NCI-H1092 treated with DMSO at 0.1 percent for 48 hours (cell line): Measurements from ENCODE around the gene MAPRE2.

ENCODE experiments used
- DNase-seq: peaks from one replicate; lab custom pipeline; 2025; lab: John Stamatoyannopoulos, UW

The MAPRE2 gene

DNA sequence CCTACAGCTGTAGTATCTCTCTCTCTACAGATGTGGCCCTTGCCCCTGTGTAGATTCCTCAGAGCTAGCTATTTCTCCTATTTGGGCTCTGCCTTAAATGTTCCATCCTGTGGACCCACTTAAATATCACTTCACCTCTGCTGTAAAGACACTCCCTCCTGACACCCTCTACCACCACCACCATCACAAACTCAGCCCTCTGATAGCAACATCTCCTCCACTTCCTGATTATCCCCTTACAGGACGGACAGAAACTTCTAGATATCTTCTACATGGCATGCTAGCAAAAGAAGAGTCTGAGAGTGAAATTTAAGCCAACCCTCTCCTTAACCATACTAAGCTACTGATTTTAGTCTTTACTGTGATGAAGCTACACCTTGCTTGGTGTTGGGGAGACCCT, 3.2 kb upstream of the MAPRE2 start:
- DNase-seq: no peak

DNA sequence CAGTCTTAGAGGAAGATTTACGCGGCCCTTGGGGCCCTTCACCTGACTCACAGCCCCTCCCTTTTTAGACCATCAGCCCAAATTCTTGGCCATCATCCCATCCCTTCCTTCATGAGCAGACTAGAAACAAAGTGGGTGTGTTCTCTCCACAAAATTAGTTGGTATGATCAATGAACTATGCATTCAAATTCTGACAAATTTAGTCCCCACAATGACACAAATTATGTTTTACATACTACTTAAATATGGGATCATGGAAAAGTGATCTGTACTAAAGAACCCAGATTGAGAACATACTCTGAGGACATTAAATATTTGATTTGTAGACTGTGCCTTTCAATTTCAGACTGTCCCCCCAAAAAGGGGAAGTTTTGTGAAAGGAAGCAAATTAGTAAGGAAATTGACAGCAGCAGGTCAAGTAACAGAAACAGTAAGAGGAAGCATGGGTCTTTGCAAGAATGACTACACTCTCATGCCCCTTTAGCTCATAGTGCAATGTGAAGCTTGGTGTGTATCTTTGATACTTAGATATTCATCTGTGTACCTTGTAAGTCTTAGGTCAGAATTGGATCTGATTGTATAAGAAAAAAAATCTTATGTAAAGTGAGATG, 2.2 kb upstream of the MAPRE2 start:
- no peak for DNase-seq

DNA sequence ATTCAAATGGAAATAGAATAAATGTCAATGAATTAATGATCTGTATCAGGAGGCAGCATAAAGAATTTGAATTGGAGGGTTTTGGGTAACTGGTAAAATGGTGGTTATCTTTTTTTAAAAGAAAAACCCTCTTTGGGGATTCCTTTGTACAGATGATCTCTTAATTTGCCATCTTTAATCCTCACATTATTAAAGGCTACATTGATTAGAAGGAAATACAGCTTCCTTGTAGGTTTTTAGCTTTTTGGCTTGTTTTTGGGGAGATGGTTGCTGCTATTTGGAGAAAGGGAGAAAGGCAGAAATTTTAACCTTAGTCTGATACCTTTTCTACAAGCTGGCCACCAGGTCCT, 600 bp upstream of the MAPRE2 start:
- DNase-seq: no peak

DNA sequence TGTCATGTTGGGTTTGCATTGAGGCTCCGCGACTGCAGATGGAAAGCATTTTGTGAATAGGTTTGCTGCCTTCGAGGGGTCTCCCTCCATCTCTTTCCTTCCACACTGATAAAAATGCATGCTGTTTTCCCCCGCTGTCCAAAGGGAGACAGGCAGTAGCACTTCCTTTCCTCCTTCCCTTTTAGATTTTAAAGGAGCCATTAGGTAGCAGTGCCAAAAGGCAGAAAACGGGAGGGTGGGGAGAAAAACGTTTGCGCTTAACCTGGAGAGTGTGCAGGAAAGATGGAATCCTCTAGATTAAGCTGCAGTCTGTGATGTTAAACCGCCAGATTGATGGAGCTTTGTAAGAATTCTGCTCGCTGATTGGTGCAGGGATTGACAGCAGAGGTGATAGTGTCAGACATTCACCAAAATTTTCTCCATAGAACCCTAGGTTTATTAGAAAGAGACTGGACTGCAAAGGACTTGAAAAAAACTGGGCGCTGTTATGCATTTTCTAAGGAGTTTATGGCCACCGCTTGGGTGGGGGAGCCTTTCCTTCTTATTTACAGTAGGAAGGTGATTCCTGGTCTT, 688 bp downstream of the MAPRE2 start:
- peak; percentile 64 for DNase-seq

- DNase-seq: peak; percentile 45
These were observed 1.3 kb downstream of the MAPRE2 start for GRCh38 chr18:35042389-35043071.

DNA sequence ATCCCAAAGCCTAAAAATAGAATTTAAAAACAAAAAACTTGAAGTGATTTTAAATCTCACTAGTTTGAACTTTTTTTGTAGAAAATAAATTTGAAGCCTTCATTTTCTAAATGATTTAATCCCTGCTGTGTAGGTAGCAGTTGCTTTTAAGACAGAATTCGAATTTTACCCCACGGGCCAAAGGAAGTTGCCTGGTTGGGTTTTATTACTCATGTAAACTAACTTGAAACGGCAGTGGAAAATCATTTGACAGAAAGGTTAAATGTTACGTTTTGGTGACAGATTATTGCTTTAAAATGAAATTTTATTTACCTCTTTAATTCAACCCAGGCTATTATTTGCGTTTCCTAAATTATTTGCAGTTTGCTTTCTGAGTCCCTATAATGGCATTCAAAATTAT, 2.0 kb downstream of the MAPRE2 start:
- DNase-seq: no peak

DNA sequence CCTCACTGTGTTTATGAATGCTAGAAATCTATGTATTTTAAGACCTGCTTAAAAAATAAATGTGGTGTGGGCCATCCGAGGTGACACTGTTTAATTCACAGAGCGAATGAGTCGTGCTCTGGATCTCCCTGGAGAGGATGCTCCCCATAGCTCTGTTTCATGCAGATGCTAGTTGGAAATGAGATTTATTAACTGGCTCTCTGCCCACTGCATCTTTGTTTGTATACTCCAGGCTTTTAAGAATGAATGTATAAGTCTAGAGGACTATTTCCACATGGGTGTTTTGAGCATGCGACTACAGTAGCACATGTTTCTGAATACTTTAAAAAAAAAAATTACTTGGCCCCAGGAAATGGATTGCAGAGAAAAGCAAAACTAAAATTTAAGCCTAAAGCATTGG, 3.9 kb downstream of the MAPRE2 start:
- peak; percentile 30 for DNase-seq

DNA sequence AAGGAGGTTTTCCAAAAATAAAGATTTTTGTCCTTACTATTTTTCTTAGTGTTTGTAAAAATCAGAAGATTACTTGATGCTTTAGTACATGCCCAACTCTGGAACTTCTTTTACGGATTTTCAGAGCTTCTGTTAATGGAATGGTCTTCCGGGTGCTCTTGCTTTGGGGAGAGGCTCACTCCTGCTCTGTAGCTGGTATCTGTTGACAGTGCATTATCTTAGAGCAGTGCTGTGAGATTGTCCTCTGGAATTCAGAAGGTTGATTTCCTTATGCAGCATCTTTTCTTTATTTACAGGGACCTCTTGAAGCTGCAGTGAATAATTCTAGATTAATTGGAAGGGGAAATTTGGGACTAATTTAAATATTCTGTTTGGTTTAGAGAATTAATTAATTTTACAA, 4.6 kb downstream of the MAPRE2 start:
- no peak for DNase-seq

- DNase-seq: no peak
These were observed 6.6 kb downstream of the MAPRE2 start for GRCh38 chr18:35047697-35048292.

GRCh38 chr18:35049111-35050027, 8.2 kb downstream of the MAPRE2 start:
- no peak for DNase-seq

DNA sequence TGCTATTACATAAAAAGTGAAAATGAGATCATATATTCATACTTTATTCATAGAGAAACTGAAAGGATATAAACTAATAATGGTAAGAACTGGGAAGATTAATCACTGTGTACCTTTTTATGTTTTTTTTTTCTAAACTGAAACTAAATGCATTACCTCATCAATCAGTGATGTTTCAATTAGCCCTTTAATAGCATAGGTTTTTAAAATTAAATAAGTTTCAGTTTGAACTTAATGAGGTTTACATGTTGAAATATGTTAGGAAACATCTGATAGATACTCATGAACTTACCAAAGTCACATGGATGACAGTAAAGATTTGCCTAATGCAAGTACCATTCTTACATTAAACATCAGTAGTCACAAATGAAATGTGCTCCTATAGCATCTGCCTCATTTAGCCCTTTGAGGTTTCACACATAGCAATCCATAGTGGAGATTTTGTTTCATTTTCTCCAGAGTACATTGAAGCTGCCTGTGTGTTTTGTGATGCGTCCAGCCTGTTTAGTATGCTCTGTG, 8.9 kb downstream of the MAPRE2 start:
- no peak for DNase-seq

- no peak for DNase-seq
These were observed 9.5 kb downstream of the MAPRE2 start for GRCh38 chr18:35050705-35051195.

DNA sequence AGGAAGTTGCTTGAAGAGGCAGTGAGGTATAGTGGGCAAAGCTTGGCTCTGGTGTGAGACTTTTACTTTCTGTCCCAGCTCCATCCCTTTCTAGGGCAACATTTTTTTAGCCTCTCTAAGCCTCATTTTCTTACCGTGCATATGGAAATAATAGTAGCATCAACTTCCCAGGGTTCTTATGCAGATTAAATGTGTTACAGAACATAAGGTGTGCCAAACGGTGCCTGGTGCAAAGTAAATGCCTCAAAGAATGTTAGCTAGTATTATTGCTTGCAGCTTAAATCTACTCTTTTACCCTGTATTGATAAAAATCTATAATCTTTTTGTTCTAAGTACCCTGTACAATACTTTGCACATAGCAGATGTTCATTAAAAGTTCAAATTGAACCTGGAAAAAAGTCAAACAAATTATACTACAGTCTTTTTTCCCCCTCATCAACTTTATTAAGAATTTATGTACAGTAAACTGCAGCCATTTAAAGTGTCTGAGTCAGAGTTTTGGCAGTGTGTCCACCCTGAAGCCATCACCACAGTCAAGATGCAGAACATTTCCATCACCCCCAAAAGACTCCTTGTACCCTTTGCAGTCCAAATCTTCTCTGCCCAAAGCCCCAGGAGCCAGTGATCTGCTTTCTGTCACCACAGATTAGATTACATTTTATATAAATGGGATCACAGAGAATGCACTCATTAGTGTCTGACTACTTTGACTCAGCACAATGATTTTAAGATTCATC, 10.6 kb downstream of the MAPRE2 start:
- DNase-seq: no peak

- no peak for DNase-seq
These were observed 13.2 kb downstream of the MAPRE2 start for GRCh38 chr18:35054401-35054800.

DNA sequence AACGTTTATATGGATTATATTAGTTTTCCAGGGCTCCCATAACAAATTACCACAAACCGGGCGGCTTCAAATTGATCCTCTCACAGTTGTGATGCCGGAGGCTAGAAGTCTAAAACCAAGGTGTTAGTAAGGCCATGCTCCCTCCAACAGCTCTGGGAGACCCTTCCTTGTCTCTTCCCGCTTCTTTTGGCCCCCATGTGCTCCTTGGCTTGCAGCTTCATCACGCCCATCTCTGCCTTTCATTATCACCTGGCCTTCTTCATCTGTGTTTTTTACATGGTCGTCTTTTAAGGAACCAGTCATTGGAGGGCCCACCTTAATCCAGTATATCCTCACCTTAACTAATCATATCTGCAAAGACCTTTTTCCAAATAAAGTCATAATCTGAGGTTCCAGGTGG, 13.9 kb downstream of the MAPRE2 start:
- DNase-seq: no peak

DNA sequence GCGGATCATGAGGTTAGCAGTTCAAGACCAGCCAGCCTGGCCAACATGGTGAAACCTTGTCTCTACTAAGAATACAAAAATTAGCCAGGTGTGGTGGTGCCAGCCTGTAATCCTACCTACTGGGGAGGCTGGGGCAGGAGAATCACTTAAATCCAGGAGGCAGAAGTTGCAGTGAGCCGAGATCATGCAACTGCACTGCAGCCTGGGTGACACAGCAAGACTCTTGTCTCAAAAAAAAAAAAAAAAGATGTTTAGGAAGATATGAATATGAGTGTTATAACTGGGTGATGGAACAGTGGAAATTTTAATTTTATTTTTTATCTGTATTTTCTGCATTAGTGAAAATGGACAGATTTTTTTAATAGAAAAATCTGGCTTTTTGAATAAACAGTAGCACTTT, 14.5 kb downstream of the MAPRE2 start:
- no peak for DNase-seq

DNA sequence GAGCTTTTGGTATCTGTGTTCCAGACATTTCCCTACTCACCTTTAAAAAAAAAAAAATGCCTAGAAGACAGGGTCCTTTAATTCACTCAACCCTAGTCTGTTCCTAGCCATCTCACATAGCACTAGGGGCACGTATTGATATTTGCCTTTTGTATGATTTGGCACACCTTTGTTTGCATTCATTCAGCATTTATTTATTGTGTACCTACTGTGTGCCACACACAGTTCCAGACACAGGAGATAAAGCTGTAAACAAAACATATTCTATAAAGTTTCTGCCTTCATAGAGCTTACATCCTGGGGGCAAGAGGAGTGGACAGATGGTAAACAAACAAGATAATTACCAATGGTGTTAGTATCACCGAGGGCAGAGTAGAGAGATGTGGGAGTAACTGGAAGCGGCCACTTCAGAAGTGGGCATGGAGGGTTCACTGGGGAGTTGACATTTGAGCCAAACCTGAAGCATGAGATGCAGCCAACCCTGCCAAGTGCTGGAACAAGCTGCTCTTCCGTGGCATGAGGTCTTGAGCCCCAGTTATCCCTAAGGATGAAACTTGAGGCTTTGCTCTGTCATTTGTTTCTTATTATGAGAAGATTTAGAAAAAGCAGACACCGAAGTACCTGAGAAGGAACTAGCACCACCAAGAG, 18.2 kb downstream of the MAPRE2 start:
- DNase-seq: no peak

DNA sequence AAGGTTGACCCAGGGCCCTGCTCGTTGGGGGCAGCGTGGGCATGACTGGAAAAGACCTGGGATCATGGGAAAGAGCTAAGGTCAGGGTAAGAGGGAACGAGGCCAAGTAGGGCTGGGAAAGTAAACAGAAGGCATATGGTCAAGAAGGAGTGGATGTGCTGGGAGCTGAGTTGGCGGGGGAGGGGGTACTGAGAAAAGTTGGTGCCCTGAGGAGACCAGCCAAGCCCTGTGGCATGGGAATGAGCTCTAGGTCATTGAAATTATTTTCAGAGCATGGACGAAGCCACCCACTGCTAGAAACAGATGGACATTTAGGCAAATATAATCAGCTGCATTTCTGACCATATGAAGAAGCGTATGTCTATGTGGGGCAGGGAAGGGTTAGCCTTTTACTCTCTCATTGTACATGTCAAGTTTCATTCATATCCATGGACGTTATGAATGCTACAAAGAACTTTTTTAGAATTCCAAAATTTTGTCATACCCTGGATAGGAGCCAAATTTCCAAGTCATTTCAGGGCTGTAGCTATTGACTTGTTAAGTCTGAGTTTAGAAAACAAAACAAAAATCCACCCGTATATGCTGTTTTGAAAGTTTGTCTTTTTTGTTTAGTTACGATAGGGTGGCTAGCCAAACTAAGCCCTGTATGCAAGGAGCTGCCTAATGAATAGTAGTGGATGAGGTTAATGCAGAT, 19.1 kb downstream of the MAPRE2 start:
- DNase-seq: no peak

DNA sequence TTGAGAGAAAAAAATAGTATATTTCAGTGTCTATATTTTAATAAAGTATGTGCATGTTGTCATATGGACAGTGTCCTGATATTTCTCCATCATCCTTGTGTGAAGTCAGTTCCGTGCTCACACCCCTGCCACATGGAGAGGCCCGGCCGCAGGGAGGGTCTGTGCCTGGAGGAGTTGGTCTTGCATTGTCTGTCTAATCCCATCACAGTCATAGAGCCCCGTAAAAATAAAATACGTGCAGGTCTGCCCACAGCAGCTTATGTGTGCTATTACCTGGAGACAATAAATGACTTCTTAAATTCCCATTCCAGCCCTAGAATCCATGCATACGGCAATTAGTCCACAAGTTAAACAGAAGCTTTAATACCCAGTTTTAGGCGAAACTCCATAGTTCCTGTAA, 20.1 kb downstream of the MAPRE2 start:
- DNase-seq: no peak

DNA sequence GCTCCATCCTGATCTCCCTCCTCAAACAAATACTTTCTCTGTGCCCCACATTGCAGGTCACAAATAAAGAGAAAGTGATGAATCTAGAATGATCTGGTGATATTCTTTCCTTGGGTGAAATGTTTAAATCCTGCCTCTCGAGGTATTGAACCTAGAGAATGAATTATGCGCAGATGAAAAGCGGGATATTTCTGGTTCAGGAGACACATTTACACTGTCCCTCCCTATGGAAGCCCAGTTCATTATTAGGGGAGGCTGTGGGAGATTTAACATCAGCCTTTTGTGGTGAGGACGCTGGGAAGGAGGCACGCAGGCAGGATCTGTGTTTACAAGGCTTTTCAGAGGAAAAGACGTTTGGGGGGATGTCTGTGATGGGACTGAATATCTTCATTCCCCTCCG, 20.6 kb downstream of the MAPRE2 start:
- DNase-seq: no peak
